Measurements from ENCODE around the gene PRR23E.

Gene PRR23E

DNA sequence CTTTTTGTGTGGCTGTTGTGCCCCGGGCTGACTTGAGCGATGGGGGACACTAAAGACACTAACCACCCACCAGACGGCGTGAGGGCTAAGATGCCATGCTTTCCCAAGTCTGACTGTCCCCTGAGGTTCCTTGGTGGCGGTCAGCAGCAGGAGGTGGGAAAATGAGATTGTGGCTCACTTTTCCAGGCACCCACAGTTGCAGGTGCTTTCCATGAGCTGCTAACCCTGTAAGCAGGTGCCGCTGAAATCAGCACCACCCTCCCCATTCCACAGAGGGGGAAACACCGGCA, 17.7 kb downstream of the PRR23E start:
- DNase-seq = no peak

- DNase-seq = no peak
Measured at GRCh38 chr3:127211118-127212060, 18.5 kb downstream of the PRR23E start.

- no peak for DNase-seq
Measured at GRCh38 chr3:127212231-127212630, 19.3 kb downstream of the PRR23E start.

DNA sequence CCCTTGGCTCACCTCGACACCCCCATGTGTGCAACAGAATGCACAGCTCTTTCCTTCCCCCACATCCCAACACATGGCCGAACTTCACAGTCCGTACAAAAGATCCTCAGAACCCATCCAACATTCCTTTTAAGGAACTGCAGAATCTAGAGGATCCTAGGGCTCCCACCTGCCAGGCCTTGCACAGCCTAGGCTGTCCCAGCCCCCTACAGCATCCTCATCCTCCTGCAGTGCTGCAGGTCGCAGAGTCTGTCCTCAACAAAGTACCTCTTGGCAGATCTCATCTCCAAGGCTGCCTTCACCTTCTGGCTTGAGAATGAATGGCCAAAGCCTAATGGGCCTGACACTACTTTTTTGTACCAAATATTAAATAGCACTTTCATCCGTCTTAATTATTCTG, 19.8 kb downstream of the PRR23E start:
- no peak for DNase-seq

GRCh38 chr3:127213381-127213918, 20.5 kb downstream of the PRR23E start:
- no peak for DNase-seq

GRCh38 chr3:127214975-127215374, 22.0 kb downstream of the PRR23E start:
- DNase-seq = no peak

- no peak for DNase-seq
Measured at GRCh38 chr3:127215714-127216414, 22.9 kb downstream of the PRR23E start.

DNA sequence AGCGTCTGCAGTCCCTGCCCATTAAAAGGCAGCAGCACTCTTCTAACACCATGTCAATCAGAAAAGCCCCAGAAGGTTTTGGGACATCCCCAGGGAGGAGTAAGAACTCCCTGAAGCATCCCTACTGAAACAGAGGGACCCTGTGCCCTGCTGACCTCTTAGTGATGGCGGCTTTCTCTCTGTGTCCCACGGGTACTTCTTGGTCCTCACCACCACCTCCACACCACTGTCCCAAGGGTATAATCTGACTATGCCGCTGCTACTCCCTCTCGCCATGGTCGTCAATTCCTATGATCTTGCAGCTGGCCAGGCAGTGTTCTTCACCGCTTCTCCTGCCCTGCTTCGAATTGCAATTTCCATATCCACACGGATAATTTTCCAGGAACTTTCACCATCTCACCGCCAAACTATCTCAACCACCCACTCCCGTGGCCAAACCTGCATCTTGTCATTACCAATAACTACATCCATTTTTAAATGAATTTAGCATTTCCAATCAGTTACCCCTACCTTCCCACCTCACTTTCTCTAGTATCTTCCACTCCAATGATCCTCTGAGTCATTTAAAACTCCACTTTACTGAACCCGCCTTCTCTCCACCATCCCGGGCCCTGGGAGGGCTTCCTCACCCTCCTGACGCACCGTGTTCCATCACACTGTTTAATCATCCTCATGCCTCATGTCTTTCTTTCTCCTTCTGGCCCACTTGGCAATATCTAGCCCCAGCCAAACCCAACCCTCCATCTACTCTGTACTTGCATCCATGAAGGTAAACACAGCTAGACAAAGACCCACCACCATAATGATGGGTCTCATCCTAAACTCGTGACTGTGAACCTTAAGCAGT, 23.7 kb downstream of the PRR23E start:
- DNase-seq = no peak

DNA sequence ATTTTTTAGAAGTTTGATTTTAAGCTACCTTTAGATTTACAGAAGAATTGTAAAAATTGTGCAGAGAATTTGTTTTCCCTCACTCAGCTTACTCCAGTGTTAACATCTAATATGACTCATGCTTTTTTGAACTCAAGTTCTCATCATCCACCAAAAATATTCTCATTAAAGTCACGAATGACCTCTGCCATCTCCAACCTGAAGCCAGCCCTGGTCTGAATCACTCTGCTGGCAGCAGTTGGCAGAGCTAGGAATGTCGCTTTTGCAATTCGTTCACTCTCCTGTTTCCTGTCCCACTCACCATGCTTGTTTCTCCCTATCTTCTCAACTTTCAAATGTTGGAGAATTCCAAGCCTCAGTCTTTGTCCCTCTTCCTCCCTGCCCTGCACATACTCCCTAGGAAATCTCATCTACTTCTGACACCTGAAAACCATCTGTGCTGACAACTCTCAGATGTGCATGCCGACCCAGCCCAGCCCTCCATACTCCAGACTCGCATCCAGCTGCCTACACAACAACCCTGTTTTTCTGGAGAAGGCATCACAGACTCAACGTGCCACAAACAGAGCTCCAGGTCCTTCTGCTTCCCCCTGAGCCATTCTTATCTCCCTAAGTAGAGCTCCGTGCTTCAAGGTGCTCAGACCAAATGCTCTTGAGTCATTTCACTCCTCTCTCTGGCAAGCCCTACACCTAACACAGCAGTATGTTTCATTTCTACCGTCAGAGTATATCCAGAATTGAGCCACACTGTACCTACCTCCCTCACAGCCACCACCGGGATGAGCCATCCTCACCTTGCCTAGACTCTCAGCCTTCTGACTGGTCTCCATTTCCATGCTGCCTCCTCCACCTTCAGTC, 24.9 kb downstream of the PRR23E start:
- DNase-seq = no peak

- no peak for DNase-seq
Measured at GRCh38 chr3:127218454-127218922, 25.6 kb downstream of the PRR23E start.

- no peak for DNase-seq
Measured at GRCh38 chr3:127220497-127220896, 27.6 kb downstream of the PRR23E start.

DNA sequence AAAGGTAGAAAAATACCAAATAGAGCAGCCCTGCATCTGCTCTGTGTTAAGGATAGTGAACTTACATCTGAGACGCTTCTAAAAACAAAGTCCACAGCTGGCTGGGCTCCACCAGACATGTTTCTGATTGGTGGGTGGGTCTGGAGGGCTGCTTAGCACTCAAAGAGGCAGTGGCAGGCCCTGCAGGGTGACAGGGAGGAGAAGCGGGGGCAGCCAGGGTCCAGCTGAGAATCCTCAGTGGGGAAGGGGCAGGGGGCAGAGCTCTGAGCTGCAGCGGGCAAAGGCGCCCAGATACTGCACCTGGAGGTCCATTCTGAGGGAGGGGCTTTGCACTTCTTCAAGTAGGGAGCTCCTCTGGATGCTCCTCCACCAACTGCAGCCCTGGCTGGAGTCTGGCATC, 28.1 kb downstream of the PRR23E start:
- DNase-seq = no peak

- no peak for DNase-seq
Measured at GRCh38 chr3:127221446-127222035, 28.6 kb downstream of the PRR23E start.

DNA sequence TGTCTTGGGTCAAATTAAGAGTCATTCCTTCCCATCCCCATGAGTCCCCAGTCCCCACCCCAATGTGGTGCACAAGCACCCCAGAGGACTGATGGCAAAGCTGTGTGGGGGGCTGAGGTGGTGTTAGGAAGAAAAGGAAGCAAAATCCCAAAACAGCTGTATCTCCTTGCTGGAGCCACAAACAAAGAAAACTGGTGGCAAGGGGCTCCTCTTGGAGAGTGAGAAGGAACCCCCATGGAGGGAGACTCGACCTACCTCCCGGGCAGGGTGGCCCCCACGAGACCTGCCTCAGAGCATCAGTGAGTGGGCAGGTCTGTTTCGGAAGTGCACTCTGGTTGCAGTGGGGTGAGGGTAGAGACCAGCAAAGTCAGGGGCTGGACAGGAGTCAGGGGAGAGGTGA, 29.2 kb downstream of the PRR23E start:
- DNase-seq = no peak

DNA sequence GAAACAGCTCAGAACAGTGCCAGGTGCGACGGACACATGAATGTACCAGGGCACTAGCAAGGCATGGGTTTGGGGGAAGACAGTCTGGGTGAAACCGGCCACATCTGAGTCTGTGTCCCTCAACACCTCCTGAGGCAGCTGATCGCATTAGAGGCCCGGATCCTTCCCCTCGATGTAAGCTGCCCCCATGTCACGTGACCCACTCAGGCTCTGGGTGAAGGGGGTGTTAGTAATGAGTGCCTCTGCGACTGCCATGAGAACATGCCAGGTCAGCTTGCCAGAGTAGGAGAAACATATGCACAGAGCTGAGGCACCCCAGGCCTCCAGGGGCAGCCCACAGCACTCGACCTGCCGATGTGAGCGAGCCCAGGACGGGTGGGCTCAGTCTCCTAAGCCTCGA, 29.7 kb downstream of the PRR23E start:
- no peak for DNase-seq

- DNase-seq = no peak
Measured at GRCh38 chr3:127224118-127224517, 31.2 kb downstream of the PRR23E start.

DNA sequence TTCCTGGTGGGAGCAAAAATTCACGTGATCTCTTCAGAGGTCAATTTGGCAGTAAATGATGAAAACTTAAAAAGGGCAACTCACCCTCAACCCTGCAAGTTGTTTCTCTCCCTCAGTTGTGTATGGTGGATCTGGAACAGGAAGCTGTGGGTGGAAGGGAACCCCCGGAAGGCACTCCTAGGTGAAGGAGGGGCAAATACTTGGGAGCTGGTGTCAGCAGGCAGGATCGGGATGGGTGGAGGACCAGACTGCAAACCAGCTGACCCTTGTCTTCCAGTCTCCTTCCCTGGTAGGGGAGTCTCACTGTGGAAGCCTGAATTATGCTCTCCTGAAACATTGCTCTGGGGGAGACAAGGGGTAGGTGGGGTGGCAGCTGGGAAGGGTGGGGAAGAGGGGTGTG, 33.5 kb downstream of the PRR23E start:
- no peak for DNase-seq

- DNase-seq = no peak
Measured at GRCh38 chr3:127226946-127227842, 34.3 kb downstream of the PRR23E start.

- DNase-seq = no peak
Measured at GRCh38 chr3:127228866-127229265, 35.9 kb downstream of the PRR23E start.

- no peak for DNase-seq
Measured at GRCh38 chr3:127233371-127233770, 40.4 kb downstream of the PRR23E start.

DNA sequence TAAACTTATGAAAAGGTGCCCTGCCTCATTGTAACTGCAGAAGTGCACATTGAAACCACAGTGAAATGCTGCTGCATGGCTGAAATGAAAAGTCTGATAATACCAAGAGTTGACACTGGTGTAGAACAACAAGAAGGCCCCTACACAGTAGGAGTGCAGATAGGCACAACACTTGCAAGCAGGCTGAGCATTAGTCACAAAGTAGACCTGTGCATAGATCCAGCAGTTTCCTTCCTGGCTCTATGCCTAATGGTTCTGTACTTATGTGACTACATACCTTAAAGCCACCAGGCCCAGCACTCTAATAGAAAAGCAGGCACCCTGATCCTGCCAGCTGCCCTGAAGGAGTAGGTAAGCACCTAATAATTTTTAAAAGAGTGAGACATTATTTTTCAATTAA, 41.8 kb downstream of the PRR23E start:
- DNase-seq = no peak
